Measurements from ENCODE around the gene RTN1. TPM values are rescaled to one million over a fixed set of nuclear protein-coding genes. Genes with fewer than 3 reads are reported as not detected.

The RTN1 gene
- total RNA-seq, 2 donors from 2014 or later, result 0.84 to 4.7 TPM

- intact Hi-C loops (cut with DNase I), result loop anchor here (5.0 to 10.0 kb wide), 3 partner anchors 53 to 550 kb away; no protein-coding TSS in a partner anchor
- H3K27ac ChIP-seq, result no peak overlapping the region
- TF ChIP-seq, protein P1, sequence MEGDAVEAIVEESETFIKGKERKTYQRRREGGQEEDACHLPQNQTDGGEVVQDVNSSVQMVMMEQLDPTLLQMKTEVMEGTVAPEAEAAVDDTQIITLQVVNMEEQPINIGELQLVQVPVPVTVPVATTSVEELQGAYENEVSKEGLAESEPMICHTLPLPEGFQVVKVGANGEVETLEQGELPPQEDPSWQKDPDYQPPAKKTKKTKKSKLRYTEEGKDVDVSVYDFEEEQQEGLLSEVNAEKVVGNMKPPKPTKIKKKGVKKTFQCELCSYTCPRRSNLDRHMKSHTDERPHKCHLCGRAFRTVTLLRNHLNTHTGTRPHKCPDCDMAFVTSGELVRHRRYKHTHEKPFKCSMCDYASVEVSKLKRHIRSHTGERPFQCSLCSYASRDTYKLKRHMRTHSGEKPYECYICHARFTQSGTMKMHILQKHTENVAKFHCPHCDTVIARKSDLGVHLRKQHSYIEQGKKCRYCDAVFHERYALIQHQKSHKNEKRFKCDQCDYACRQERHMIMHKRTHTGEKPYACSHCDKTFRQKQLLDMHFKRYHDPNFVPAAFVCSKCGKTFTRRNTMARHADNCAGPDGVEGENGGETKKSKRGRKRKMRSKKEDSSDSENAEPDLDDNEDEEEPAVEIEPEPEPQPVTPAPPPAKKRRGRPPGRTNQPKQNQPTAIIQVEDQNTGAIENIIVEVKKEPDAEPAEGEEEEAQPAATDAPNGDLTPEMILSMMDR (IDR thresholded peaks at IDR 0.05), result no peak
- no peak for DNase-seq
- H3K36me3 ChIP-seq, result no peaks in the 10 kb centered on the region
- no peaks in the 10 kb centered on the region for H3K9me3 ChIP-seq
- H3K4me1 ChIP-seq, result no peaks in the 10 kb centered on the region
- H3K9ac ChIP-seq (ENCODE audit: low read depth in 2 of 2, low read length in 2 of 2), result no peak overlapping the region
- no peak overlapping the region for H3K4me3 ChIP-seq
- H3K27me3 ChIP-seq, result peaks cover 13% of the 10 kb centered on the region
Measured at GRCh38 chr14:59634617-59635016, 236.0 kb downstream of the RTN1 start.

DNA sequence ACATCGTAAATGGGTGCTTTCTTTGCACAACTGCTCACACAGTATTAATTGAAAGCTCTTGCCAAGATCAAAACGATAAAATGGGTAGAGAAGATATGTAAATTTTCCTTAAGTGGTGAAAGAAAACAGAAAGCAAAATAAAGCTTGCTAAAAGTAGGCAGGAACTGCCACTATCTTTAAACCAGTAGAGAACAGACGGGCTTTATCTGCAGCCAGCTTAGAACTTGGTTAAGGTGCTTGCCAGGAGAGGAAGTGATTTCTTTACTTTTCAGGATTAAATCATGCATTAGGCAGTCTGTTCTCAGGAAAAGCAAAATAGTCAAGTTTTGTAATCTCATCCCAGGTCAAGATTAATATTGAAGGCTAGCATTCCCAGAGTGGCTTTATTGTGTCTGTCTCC lies 237.1 kb downstream of the RTN1 start:
- no peak overlapping the region for H3K4me3 ChIP-seq
- peaks cover 15% of the 10 kb centered on the region for H3K27me3 ChIP-seq
- no peak overlapping the region for H3K27ac ChIP-seq
- no peak for DNase-seq
- TF ChIP-seq, protein P1 (IDR thresholded peaks at IDR 0.05), result no peak
- H3K9me3 ChIP-seq, result no peaks in the 10 kb centered on the region
- intact Hi-C loops (cut with DNase I), result loop anchor here (5.0 to 10.0 kb wide), 3 partner anchors 54 to 551 kb away; no protein-coding TSS in a partner anchor
- H3K9ac ChIP-seq (ENCODE audit: low read depth in 2 of 2, low read length in 2 of 2), result no peak overlapping the region
- H3K4me1 ChIP-seq, result no peaks in the 10 kb centered on the region
- no peaks in the 10 kb centered on the region for H3K36me3 ChIP-seq

GRCh38 chr14:59632381-59632780 lies 238.2 kb downstream of the RTN1 start:
- Histone ChIP-seq H3K9me3 (no peaks in the 10 kb centered on the region), H3K4me1 (no peaks in the 10 kb centered on the region), H3K36me3 (no peaks in the 10 kb centered on the region), H3K27ac (no peak overlapping the region), H3K4me3 (no peak overlapping the region), H3K9ac (ENCODE audit: low read depth in 2 of 2, low read length in 2 of 2) (no peak overlapping the region), H3K27me3 (peaks cover 15% of the 10 kb centered on the region)
- intact Hi-C loops (cut with DNase I), result loop anchor here (5.0 to 10.0 kb wide), 3 partner anchors 55 to 552 kb away; no protein-coding TSS in a partner anchor
- TF ChIP-seq, protein P1 (IDR thresholded peaks at IDR 0.05), result peak; percentile 44
- peak; percentile 43 for DNase-seq

- Histone ChIP-seq H3K27me3 (peaks cover 15% of the 10 kb centered on the region), H3K9me3 (no peaks in the 10 kb centered on the region), H3K27ac (no peak overlapping the region), H3K9ac (ENCODE audit: low read depth in 2 of 2, low read length in 2 of 2) (no peak overlapping the region), H3K4me1 (no peaks in the 10 kb centered on the region), H3K36me3 (no peaks in the 10 kb centered on the region), H3K4me3 (no peak overlapping the region)
- TF ChIP-seq, protein P1 (IDR thresholded peaks at IDR 0.05), result no peak
- no peak for DNase-seq
- intact Hi-C loops (cut with DNase I), result loop anchor here (5.0 to 10.0 kb wide), 3 partner anchors 56 to 554 kb away; no protein-coding TSS in a partner anchor
Measured at GRCh38 chr14:59631237-59631636, 239.3 kb downstream of the RTN1 start.

- Histone ChIP-seq H3K27ac (no peak overlapping the region), H3K9me3 (no peaks in the 10 kb centered on the region), H3K9ac (ENCODE audit: low read depth in 2 of 2, low read length in 2 of 2) (no peak overlapping the region), H3K36me3 (no peaks in the 10 kb centered on the region), H3K27me3 (peaks cover 15% of the 10 kb centered on the region), H3K4me3 (no peak overlapping the region), H3K4me1 (no peaks in the 10 kb centered on the region)
- intact Hi-C loops (cut with DNase I), result loop anchor here (5.0 to 10.0 kb wide), 3 partner anchors 57 to 554 kb away; no protein-coding TSS in a partner anchor
- TF ChIP-seq, protein P1 (IDR thresholded peaks at IDR 0.05), result no peak
- no peak for DNase-seq
Measured at GRCh38 chr14:59630288-59630963, 240.2 kb downstream of the RTN1 start.
